Effector CD8-positive, alpha-beta T cell (primary cell): ENCODE results near the gene SIGLECL1.

Experiments
- DNase-seq: peaks from one replicate; lab custom pipeline; 2025; lab: John Stamatoyannopoulos, UW

SIGLECL1 gene

GRCh38 chr19:51295382-51296126 lies 44.7 kb downstream of the SIGLECL1 start:
- no peak for DNase-seq

- DNase-seq, result no peak
These were observed 45.6 kb downstream of the SIGLECL1 start for GRCh38 chr19:51296336-51297093.

GRCh38 chr19:51297406-51297805 lies 46.5 kb downstream of the SIGLECL1 start:
- no peak for DNase-seq

- no peak for DNase-seq
These were observed 50.4 kb downstream of the SIGLECL1 start for GRCh38 chr19:51301266-51301665.

GRCh38 chr19:51305479-51305878 lies 54.6 kb downstream of the SIGLECL1 start:
- no peak for DNase-seq

- DNase-seq, result no peak
These were observed 60.7 kb downstream of the SIGLECL1 start, which contains the start of gene IGLON5 for GRCh38 chr19:51311351-51312257. Gene IGLON5, plus strand, starts transcription at chr19:51311644. Its CDS starts 204 bp downstream, at chr19:51311848.

GRCh38 chr19:51316688-51317087 lies 65.8 kb downstream of the SIGLECL1 start:
- no peak for DNase-seq

- DNase-seq, result no peak
These were observed 66.5 kb downstream of the SIGLECL1 start for GRCh38 chr19:51317376-51317775.

- no peak for DNase-seq
These were observed 67.1 kb downstream of the SIGLECL1 start for GRCh38 chr19:51317968-51318367.
